Activated CD4-positive, alpha-beta T cell treated with anti-CD3 and anti-CD28 coated beads for 36 hours (primary cell): ENCODE results near the gene OR2J1. TPM values are rescaled to one million over a fixed set of nuclear protein-coding genes. Genes with fewer than 3 reads are reported as not detected.
"Not testable (repeated sequence)": the region's sequence is repeated elsewhere in the genome, so short reads cannot be mapped to it uniquely, and the experiment has no call there.

Source experiments
- ATAC-seq: fragments of 200-7000 bp; cut with Tn5 transposase; one replicate; pipeline ENCODE4 v1.10.0; 2021; ENCODE audit warnings: mild to moderate bottlenecking, moderate library complexity
- CTCF ChIA-PET: fragments of 350-600 bp; sonication (Branson Sonifier 250); formaldehyde crosslinking; loops from one replicate; lab custom pipeline; 2021; ENCODE audit warnings: antibody characterized with exemption; lab: Charles Lee
- POLR2A ChIA-PET: fragments of 350-600 bp; sonication (Branson Sonifier 250); formaldehyde crosslinking; loops from one replicate; lab custom pipeline; 2021; ENCODE audit warnings: antibody characterized with exemption, inconsistent platforms; lab: Charles Lee
- DNase-seq: peaks from one replicate; pipeline ENCODE4 v3.0.0-alpha.2; 2020
- H3K27ac Mint-ChIP-seq: one replicate; pipeline ENCODE4 v1.8.0; 2021; ENCODE audit warnings: mixed read lengths
- H3K27me3 Mint-ChIP-seq: one replicate; pipeline ENCODE4 v1.8.0; 2021; ENCODE audit warnings: mixed read lengths
- H3K36me3 Mint-ChIP-seq: one replicate; pipeline ENCODE4 v1.8.0; 2021; ENCODE audit warnings: low read depth, mixed read lengths
- H3K4me1 Mint-ChIP-seq: one replicate; pipeline ENCODE4 v1.8.0; 2021; ENCODE audit warnings: mixed read lengths
- H3K4me3 Mint-ChIP-seq: one replicate; pipeline ENCODE4 v1.8.0; 2021; ENCODE audit warnings: mild to moderate bottlenecking, moderate library complexity, mixed read lengths
- H3K9me3 Mint-ChIP-seq: one replicate; pipeline ENCODE4 v1.8.0; 2021; ENCODE audit warnings: low read depth, mixed read lengths
- intact Hi-C, 2 experiments: fragments of 100-400 bp; cut with DNase I in 1 of 2; cut with micrococcal nuclease in 1 of 2; formaldehyde crosslinking; loops; one replicate each; pipeline versions ENCODE4 v1.14.2 to v1.15.1; 2022 to 2024; cut with DNase I, micrococcal nuclease
- total RNA-seq, 2 experiments: library from RNA; stranded (reverse); gene quantifications; one replicate each; pipeline ENCODE4 v1.2.3, GENCODE V29; 2021

Gene OR2J1
- total RNA-seq: not detected

DNA sequence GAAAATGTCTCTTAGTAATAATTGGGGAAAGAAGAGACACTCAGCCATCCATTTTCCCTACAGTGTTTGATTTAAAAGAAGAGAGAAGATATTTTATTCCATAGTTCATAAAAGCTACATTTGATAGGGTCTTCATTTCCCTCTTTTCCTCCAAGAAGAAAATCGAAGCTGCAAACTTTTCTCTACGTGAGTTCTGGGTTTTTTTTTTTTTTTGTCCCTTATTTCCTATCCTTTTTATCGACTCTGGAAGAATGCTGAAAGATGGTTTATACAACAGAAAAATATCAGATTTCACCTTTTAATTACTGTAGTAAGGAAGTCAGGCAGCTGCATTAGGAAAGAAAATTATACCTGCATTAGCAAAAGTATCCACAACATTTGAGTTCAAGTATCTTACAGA, at the start of gene OR2J1:
Gene OR2J1, plus strand, starts transcription at position 301 of the 400 bp plus-strand sequence. CDS start 1,453 bp downstream, outside the sequence.
- DNase-seq: no peak
- ATAC-seq: no peak
- no peak within 1 kb of the TSS for H3K4me3 Mint-ChIP-seq
- intact Hi-C loops: no loop called here
- no peak within 1 kb of the TSS for H3K27ac Mint-ChIP-seq
- H3K36me3 Mint-ChIP-seq: no peaks in the 10 kb centered on the region
- no peaks in the 10 kb centered on the region for H3K9me3 Mint-ChIP-seq
- no peaks in the 10 kb centered on the region for H3K4me1 Mint-ChIP-seq
- ChIA-PET CTCF (interaction anchor here (2.3 kb wide), 1 partner anchor 12 kb away, joined by 5 read pairs; no protein-coding TSS in a partner anchor), POLR2A (no interaction called here)
- peaks cover 28% of the 10 kb centered on the region for H3K27me3 Mint-ChIP-seq

DNA sequence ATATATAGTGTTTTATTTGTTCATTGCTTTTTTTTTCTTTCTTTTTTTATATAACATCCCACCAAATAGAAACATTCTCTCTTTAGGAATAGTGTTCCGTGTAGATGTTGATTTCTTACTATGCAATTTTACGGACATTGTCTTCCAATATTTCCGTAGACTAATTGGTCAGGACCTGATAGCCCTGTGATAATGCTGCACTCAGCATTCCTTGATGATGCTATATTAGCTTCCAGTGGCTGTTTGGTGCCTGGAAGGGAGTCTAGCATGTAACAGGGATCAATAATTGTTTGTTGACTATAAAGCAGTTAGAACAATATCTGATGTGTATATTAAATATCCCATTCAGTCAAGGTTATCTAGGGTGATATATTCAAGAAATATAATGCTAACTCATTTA, 47.6 kb upstream of the OR2J1 start:
- ChIA-PET CTCF (no interaction called here), POLR2A (no interaction called here)
- ATAC-seq (no peak), DNase-seq (no peak)
- H3K36me3 Mint-ChIP-seq: no peaks in the 10 kb centered on the region
- no peaks in the 10 kb centered on the region for H3K9me3 Mint-ChIP-seq
- no peak overlapping the region for H3K4me3 Mint-ChIP-seq
- intact Hi-C loops: no loop called here
- H3K4me1 Mint-ChIP-seq: no peaks in the 10 kb centered on the region
- no peak overlapping the region for H3K27ac Mint-ChIP-seq
- H3K27me3 Mint-ChIP-seq: peaks cover 48% of the 10 kb centered on the region

DNA sequence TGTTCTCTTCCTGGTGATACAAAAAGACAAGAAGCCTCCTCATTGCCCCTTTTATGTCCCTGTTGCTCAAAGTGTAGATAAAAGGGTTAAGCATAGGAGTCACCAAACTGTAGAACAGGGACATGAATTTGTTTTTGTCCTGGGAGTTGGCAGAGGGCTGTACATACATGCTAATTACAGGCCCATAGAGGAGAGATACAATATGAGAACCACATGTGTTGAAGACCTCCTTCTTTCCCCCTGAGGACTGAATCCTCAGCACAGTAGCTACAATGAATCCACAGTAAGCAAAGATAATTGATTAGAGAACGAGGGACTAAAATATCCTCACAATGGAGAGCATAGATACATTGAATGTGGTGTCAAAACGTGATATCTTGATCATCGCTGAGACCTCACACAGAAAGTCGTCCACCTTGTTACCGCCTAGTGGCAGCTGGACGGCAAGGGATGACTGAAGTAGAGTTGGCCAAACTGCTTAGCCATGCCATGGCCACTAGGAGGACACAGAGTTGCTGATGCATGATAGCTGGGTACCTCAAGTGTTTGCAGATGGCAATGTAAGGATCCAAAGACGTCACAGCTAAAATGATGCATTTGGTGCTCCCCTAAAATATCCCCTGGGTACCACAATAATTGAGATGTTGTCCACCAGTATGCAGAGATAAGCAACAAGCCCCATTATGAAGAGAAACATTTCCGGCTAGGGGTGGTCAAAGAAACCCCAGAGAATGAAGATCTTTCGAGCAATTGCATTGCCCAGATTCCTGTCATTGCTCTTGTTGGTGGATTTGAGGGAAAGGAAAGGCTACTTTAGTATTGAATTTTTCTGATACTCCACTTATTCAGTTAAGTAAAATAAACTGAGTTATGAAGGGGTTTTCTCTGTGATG, 27.2 kb upstream of the OR2J1 start:
- intact Hi-C loops: no loop called here
- H3K4me1 Mint-ChIP-seq: no peaks in the 10 kb centered on the region

DNA sequence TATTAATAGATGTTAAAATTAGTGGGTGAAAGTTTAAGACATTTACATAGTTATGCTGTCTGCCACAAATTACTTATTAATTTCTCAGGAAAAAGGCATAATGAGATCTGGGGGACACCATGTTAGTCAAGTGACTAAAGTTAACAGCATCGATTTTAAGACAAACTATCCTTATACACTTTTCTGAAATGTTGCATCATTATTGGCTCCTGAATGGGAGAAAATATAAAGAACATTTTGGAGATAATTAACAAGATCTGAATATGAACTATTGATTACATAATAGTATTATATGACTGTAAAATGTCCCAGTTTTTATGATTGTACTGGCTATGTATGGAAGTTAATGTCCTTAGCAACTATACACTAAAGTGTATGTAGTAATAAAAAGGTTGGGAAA, 20.1 kb upstream of the OR2J1 start:
- no peaks in the 10 kb centered on the region for H3K36me3 Mint-ChIP-seq
- H3K27ac Mint-ChIP-seq: no peak overlapping the region
- H3K4me1 Mint-ChIP-seq: peaks cover 3% of the 10 kb centered on the region
- ChIA-PET POLR2A (no interaction called here), CTCF (no interaction called here)
- DNase-seq: no peak
- no peak overlapping the region for H3K4me3 Mint-ChIP-seq
- H3K9me3 Mint-ChIP-seq: no peaks in the 10 kb centered on the region
- H3K27me3 Mint-ChIP-seq: peaks cover 9% of the 10 kb centered on the region
- no peak for ATAC-seq
- intact Hi-C loops: no loop called here

More for the DNA sequence above, 27.2 kb upstream of the OR2J1 start:
- Mint-ChIP-seq H3K27me3 (peaks cover 29% of the 10 kb centered on the region), H3K4me3 (no peak overlapping the region), H3K36me3 (no peaks in the 10 kb centered on the region), H3K9me3 (peaks cover 2% of the 10 kb centered on the region), H3K27ac (no peak overlapping the region)
- DNase-seq (peak; percentile 8), ATAC-seq (peak; percentile 49)
- ChIA-PET CTCF (no interaction called here), POLR2A (no interaction called here)

DNA sequence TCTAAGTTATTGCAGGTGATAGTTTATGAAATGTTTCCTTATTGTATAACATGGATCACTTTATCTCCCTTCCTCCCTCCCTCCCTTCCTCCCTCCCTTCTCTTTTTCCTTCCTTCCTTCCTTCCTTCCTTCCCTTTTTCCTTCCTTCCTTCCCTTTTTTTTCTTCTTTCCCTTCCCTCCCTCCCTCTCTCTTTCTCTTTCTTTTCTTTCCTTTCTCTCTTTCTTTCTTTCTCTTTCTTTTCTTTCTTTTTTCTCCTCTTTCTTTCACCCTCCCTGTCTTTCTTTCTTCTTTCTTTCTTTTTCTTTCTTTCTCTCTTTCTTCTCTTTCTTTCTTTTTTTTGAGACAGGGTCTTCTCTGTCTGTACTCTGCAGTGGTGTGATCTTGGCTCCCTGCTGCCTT, 18.0 kb upstream of the OR2J1 start:
- no peak for ATAC-seq
- Mint-ChIP-seq H3K36me3 (no peaks in the 10 kb centered on the region), H3K4me1 (peaks cover 3% of the 10 kb centered on the region), H3K27me3 (peaks cover 11% of the 10 kb centered on the region), H3K27ac (no peak overlapping the region), H3K9me3 (no peaks in the 10 kb centered on the region), H3K4me3 (no peak overlapping the region)
- intact Hi-C loops: no loop called here
- POLR2A ChIA-PET: no interaction called here
- DNase-seq: no peak
- CTCF ChIA-PET: no interaction called here

DNA sequence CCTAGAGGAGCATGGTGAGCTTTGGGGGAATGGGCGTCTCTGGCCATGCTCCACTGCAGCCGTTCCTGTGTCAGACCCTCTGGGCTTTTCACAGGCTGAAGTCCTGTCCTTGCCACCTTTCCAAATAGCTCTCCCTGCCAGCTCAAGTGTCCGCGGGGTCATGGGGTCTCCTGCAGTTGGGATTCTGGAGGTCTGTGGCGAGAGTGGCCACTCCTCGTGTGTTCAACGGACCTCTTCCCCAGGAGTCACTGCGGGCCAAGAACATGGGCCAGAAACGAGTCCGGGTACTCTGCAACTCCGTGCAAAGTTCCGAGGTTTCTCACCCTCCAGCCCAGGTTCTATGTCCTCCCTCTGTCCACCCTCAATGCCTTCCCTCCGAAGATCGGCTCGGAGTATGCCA, 16.8 kb upstream of the OR2J1 start:
- no peak for DNase-seq
- H3K4me3 Mint-ChIP-seq: no peak overlapping the region
- peaks cover 3% of the 10 kb centered on the region for H3K4me1 Mint-ChIP-seq
- ChIA-PET CTCF (interaction anchor here (0.7 kb wide), 1 partner anchor 504 kb away, joined by 3 read pairs; no protein-coding TSS in a partner anchor), POLR2A (no interaction called here)
- no peaks in the 10 kb centered on the region for H3K36me3 Mint-ChIP-seq
- no peak overlapping the region for H3K27ac Mint-ChIP-seq
- ATAC-seq: no peak
- peaks cover 15% of the 10 kb centered on the region for H3K27me3 Mint-ChIP-seq
- intact Hi-C loops: no loop called here
- no peaks in the 10 kb centered on the region for H3K9me3 Mint-ChIP-seq

DNA sequence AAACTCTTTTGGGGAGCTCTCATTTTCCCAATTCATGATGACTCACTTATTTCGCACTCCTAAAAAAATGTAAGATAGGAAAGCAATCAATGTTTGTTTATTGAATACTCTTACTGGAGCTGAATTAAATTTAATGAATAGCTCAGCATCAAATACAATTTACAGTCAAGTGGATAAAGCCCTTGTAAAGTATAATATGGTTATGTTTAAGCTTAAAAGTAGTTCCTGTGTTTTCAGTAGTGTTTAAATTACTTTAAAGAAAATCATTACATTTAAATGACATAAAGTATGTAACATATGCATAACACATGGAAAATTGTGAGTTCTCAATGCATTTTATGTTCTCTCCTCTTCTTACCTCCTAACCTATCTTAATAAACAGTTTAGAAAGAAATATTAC, 12.1 kb upstream of the OR2J1 start, which contains the start of gene OR2B3:
Gene OR2B3, minus strand, starts transcription at position 101 of the 400 bp plus-strand sequence. Its CDS starts 65 bp downstream, at position 36.
- no peaks in the 10 kb centered on the region for H3K36me3 Mint-ChIP-seq
- no peaks in the 10 kb centered on the region for H3K9me3 Mint-ChIP-seq
- intact Hi-C loops: no loop called here
- ChIA-PET CTCF (no interaction called here), POLR2A (no interaction called here)
- H3K4me3 Mint-ChIP-seq: no peak within 1 kb of the TSS
- peaks cover 22% of the 10 kb centered on the region for H3K27me3 Mint-ChIP-seq
- no peak for ATAC-seq
- H3K27ac Mint-ChIP-seq: no peak within 1 kb of the TSS
- no peak for DNase-seq
- no peaks in the 10 kb centered on the region for H3K4me1 Mint-ChIP-seq

DNA sequence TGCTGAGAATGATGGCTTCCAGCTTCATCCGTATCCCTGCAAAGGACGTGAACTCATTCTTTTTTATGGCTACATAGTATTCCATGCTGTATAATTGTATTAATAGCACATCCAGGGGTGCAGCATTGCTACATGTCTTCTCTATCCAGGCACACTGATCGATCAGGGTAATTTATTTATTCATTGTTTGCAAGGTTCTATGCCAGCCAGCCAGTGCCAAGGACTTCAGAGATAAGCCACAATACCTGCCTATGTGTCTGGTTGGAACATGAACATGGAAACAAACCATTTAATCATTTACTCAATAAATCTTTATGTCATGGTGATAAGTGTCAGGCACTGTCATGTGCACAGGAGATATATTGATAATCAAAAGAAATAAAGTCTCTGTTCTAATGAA, 6.3 kb upstream of the OR2J1 start:
- no peaks in the 10 kb centered on the region for H3K36me3 Mint-ChIP-seq
- ChIA-PET POLR2A (no interaction called here), CTCF (no interaction called here)
- peaks cover 18% of the 10 kb centered on the region for H3K27me3 Mint-ChIP-seq
- intact Hi-C loops: no loop called here
- DNase-seq (no peak), ATAC-seq (no peak)
- H3K4me3 Mint-ChIP-seq: no peak overlapping the region
- H3K27ac Mint-ChIP-seq: no peak overlapping the region
- no peaks in the 10 kb centered on the region for H3K4me1 Mint-ChIP-seq
- no peaks in the 10 kb centered on the region for H3K9me3 Mint-ChIP-seq

DNA sequence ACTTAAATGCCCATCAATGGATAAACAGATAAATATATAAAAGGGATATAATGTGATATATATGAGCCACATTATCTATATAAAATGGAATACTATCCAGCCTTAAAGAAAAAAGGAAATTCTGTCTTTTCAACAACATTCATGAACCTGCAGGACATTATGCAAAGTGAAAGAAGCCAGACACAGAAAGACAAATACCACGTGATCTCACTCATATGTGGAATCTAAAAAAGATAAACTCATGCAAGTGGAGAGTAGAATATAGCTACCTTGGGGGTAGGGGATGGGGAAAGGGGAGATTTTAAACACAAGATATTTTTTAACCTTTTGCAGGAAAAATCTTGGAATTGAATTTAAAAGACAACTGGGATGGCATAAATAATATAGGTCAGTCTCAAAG, 1.5 kb upstream of the OR2J1 start:
- Mint-ChIP-seq H3K27me3 (peaks cover 21% of the 10 kb centered on the region), H3K4me1 (no peaks in the 10 kb centered on the region), H3K36me3 (no peaks in the 10 kb centered on the region), H3K27ac (no peak overlapping the region), H3K9me3 (no peaks in the 10 kb centered on the region), H3K4me3 (no peak overlapping the region)
- intact Hi-C loops: no loop called here
- ATAC-seq (no peak), DNase-seq (no peak)
- ChIA-PET CTCF (interaction anchor here (2.3 kb wide), 1 partner anchor 14 kb away, joined by 5 read pairs; no protein-coding TSS in a partner anchor), POLR2A (no interaction called here)

DNA sequence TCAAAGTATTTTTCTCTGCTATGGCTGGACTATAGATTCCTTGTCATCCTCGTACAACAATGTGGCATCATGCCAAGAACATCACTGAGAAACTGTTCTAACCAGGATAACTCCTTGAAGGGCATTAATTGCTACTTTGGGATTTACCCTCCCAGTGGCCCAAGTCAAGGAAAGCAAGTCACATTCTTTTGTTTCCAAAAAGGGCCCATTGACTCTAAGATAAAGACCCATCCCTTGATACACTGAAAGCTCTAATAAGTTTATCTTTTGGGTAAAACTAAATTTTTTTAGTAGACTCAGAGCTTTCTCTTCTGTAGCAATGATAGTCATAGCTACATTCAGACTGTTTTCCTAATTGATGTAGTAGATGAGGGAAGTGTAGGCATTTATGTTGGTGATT, 8.5 kb downstream of the OR2J1 start, which contains the start of gene OR2J3:
Gene OR2J3, plus strand, starts transcription at position 301 of the 400 bp plus-strand sequence. CDS start 3,833 bp downstream, outside the sequence.
- DNase-seq (no peak), ATAC-seq (no peak)
- no peak within 1 kb of the TSS for H3K4me3 Mint-ChIP-seq
- CTCF ChIA-PET: no interaction called here
- no peaks in the 10 kb centered on the region for H3K4me1 Mint-ChIP-seq
- intact Hi-C loops: no loop called here
- POLR2A ChIA-PET: no interaction called here
- no peaks in the 10 kb centered on the region for H3K9me3 Mint-ChIP-seq
- peaks cover 37% of the 10 kb centered on the region for H3K27me3 Mint-ChIP-seq
- H3K36me3 Mint-ChIP-seq: no peaks in the 10 kb centered on the region
- no peak within 1 kb of the TSS for H3K27ac Mint-ChIP-seq

DNA sequence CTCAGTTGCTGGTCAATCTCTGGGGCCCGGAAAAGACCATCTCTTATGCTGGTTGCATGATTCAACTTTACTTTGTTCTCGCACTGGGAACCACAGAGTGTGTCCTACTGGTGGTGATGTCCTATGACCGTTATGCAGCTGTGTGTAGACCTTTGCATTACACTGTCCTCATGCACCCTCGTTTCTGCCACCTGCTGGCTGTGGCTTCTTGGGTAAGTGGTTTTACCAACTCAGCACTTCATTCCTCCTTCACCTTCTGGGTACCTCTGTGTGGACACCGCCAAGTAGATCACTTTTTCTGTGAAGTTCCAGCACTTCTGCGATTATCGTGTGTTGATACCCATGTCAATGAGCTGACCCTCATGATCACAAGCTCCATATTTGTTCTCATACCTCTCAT, 12.8 kb downstream of the OR2J1 start:
- DNase-seq: peak; percentile 20
- Mint-ChIP-seq H3K4me1 (no peaks in the 10 kb centered on the region), H3K27ac (no peak overlapping the region), H3K27me3 (peaks cover 26% of the 10 kb centered on the region), H3K36me3 (no peaks in the 10 kb centered on the region), H3K4me3 (no peak overlapping the region), H3K9me3 (no peaks in the 10 kb centered on the region)
- POLR2A ChIA-PET: no interaction called here
- CTCF ChIA-PET: interaction anchor here (2.1 kb wide), 1 partner anchor 13 kb away, joined by 5 read pairs; the partner anchor contains the start of gene OR2J1
- intact Hi-C loops: no loop called here
- ATAC-seq: no peak

DNA sequence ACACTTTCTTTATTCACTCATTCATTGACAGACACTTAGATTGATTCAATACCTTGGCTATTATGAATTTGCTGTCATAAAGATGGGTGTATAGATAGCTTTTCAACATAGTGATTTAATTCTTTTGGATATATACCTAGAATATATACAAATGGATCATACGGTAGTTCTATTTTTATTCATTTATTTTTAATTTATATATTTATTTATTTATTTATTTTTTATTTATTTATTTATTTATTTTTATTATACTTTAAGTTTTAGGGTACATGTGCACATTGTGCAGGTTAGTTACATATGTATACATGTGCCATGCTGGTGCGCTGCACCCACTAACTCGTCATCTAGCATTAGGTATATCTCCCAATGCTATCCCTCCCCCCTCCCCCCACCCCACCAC, 15.7 kb downstream of the OR2J1 start:
- POLR2A ChIA-PET, H3K4me3 Mint-ChIP-seq, H3K4me1 Mint-ChIP-seq, H3K36me3 Mint-ChIP-seq, DNase-seq, H3K9me3 Mint-ChIP-seq, CTCF ChIA-PET, intact Hi-C loops, ATAC-seq, H3K27ac Mint-ChIP-seq: not testable (repeated sequence)
- peaks cover 43% of the 10 kb centered on the region for H3K27me3 Mint-ChIP-seq
